GM12801 (cell line): ENCODE data around the gene TRIM27.

Experiments
- CTCF ChIP-seq: IDR thresholded peaks from one replicate; pipeline ENCODE4 v1.5.1; 2011; ENCODE audit warnings: control low read depth; ENCODE audit not compliant: insufficient read length; ENCODE audit errors: extremely low read depth

The TRIM27 gene

GRCh38 chr6:28923318-28924102 is at the start of gene TRIM27:
Gene TRIM27 (minus strand): TSS chr6:28923985. CDS start chr6:28923632, 353 bp downstream.
- TF ChIP-seq CTCF, result no peak

GRCh38 chr6:28969129-28969528 is 45.3 kb upstream of the TRIM27 start:
- TF ChIP-seq CTCF, result no peak

GRCh38 chr6:28968476-28968875 is 44.7 kb upstream of the TRIM27 start:
- TF ChIP-seq CTCF, result no peak

- no peak for TF ChIP-seq CTCF
Measured at GRCh38 chr6:28965706-28966105, 41.9 kb upstream of the TRIM27 start.

GRCh38 chr6:28960846-28961500 is 37.2 kb upstream of the TRIM27 start:
- TF ChIP-seq CTCF, result no peak

GRCh38 chr6:28956331-28956730 is 32.5 kb upstream of the TRIM27 start:
- TF ChIP-seq CTCF, result no peak

- no peak for TF ChIP-seq CTCF
Measured at GRCh38 chr6:28953585-28954258, 29.9 kb upstream of the TRIM27 start.
